Measurements from ENCODE around the gene LRRC8E.

LRRC8E gene

GRCh38 chr19:7845390-7846154 lies 42.7 kb upstream of the LRRC8E start:
- Histone ChIP-seq H2AFZ (ENCODE audit: low read depth) (no peak overlapping the region), H3K4me1 (ENCODE audit: low read depth, poor library complexity, severe bottlenecking) (no peaks in the 10 kb centered on the region), H3K27me3 (ENCODE audit: insufficient read depth, low read depth) (no peaks in the 10 kb centered on the region), H3K36me3 (ENCODE audit: insufficient read depth) (no peaks in the 10 kb centered on the region), H3K79me2 (ENCODE audit: insufficient read depth, low read depth) (no peaks in the 10 kb centered on the region), H4K20me1 (ENCODE audit: insufficient read depth) (no peaks in the 10 kb centered on the region), H3K9ac (no peak overlapping the region), H3K4me2 (no peak overlapping the region), H3K4me3 (IDR thresholded peaks at IDR 0.05; ENCODE audit: insufficient read depth, low read depth, low read length) (no peak overlapping the region), H3K27ac (no peak overlapping the region)
- TF ChIP-seq CTCF (conservative IDR thresholded peaks at IDR 0.05; ENCODE audit: low read depth, low read length) = no peak

GRCh38 chr19:7846155-7846646 lies 42.1 kb upstream of the LRRC8E start:
- Histone ChIP-seq H3K4me1 (ENCODE audit: low read depth, poor library complexity, severe bottlenecking) (no peaks in the 10 kb centered on the region), H3K4me2 (no peak overlapping the region), H3K27me3 (ENCODE audit: insufficient read depth, low read depth) (no peaks in the 10 kb centered on the region), H3K79me2 (ENCODE audit: insufficient read depth, low read depth) (no peaks in the 10 kb centered on the region), H3K27ac (no peak overlapping the region), H2AFZ (ENCODE audit: low read depth) (no peak overlapping the region), H3K36me3 (ENCODE audit: insufficient read depth) (no peaks in the 10 kb centered on the region), H3K4me3 (IDR thresholded peaks at IDR 0.05; ENCODE audit: insufficient read depth, low read depth, low read length) (no peak overlapping the region), H4K20me1 (ENCODE audit: insufficient read depth) (no peaks in the 10 kb centered on the region), H3K9ac (no peak overlapping the region)
- no peak for TF ChIP-seq CTCF (conservative IDR thresholded peaks at IDR 0.05; ENCODE audit: low read depth, low read length)

GRCh38 chr19:7847664-7848063 lies 40.6 kb upstream of the LRRC8E start:
- no peak for TF ChIP-seq CTCF (conservative IDR thresholded peaks at IDR 0.05; ENCODE audit: low read depth, low read length)
- Histone ChIP-seq H3K36me3 (ENCODE audit: insufficient read depth) (no peaks in the 10 kb centered on the region), H3K27ac (no peak overlapping the region), H3K9ac (no peak overlapping the region), H4K20me1 (ENCODE audit: insufficient read depth) (no peaks in the 10 kb centered on the region), H3K27me3 (ENCODE audit: insufficient read depth, low read depth) (no peaks in the 10 kb centered on the region), H3K4me2 (no peak overlapping the region), H3K4me1 (ENCODE audit: low read depth, poor library complexity, severe bottlenecking) (no peaks in the 10 kb centered on the region), H3K79me2 (ENCODE audit: insufficient read depth, low read depth) (no peaks in the 10 kb centered on the region), H3K4me3 (IDR thresholded peaks at IDR 0.05; ENCODE audit: insufficient read depth, low read depth, low read length) (no peak overlapping the region), H2AFZ (ENCODE audit: low read depth) (no peak overlapping the region)

GRCh38 chr19:7848779-7849457 lies 39.4 kb upstream of the LRRC8E start:
- Histone ChIP-seq H4K20me1 (ENCODE audit: insufficient read depth) (no peaks in the 10 kb centered on the region), H3K79me2 (ENCODE audit: insufficient read depth, low read depth) (no peaks in the 10 kb centered on the region), H3K9ac (no peak overlapping the region), H3K4me2 (no peak overlapping the region), H3K36me3 (ENCODE audit: insufficient read depth) (no peaks in the 10 kb centered on the region), H3K27me3 (ENCODE audit: insufficient read depth, low read depth) (no peaks in the 10 kb centered on the region), H3K4me1 (ENCODE audit: low read depth, poor library complexity, severe bottlenecking) (peaks cover 4% of the 10 kb centered on the region), H3K4me3 (IDR thresholded peaks at IDR 0.05; ENCODE audit: insufficient read depth, low read depth, low read length) (no peak overlapping the region), H2AFZ (ENCODE audit: low read depth) (no peak overlapping the region), H3K27ac (no peak overlapping the region)
- no peak for TF ChIP-seq CTCF (conservative IDR thresholded peaks at IDR 0.05; ENCODE audit: low read depth, low read length)

Measured in KMS-11 (cell line).